HG03469 (cell line): Measurements from ENCODE around the gene CATSPERD.
"Not testable (repeated sequence)": the region's sequence is repeated elsewhere in the genome, so short reads cannot be mapped to it uniquely, and the experiment has no call there.

Source experiments
- ATAC-seq: cut with Tn5 transposase; IDR thresholded peaks from one replicate; pipeline ENCODE4 v1.9.1; 2021; ENCODE audit warnings: mild to moderate bottlenecking, moderate library complexity, moderate number of reproducible peaks; ENCODE audit not compliant: unreplicated experiment

Gene CATSPERD

GRCh38 chr19:5727453-5728050, 7.1 kb downstream of the CATSPERD start:
- ATAC-seq = no peak

DNA sequence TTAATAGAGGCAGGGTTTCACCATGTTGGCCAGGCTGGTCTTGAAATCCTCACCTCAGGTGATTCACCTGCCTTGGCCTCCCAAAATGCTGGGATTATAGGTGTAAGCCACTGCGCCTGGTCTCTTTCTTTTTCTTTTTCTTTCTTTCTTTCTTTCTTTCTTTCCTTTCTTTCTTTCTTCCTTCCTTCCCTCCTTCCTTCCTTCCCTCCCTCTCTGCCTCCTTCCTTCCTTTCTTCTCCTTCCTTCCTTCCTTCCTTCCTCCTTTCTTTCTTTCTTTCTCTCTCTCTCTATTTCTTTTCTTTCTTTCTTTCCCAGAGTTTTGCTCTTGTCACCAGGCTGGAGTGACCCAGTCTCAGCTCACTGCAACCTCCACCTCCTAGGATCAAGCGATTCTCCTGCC, 12.7 kb downstream of the CATSPERD start:
- ATAC-seq = not testable (repeated sequence)

DNA sequence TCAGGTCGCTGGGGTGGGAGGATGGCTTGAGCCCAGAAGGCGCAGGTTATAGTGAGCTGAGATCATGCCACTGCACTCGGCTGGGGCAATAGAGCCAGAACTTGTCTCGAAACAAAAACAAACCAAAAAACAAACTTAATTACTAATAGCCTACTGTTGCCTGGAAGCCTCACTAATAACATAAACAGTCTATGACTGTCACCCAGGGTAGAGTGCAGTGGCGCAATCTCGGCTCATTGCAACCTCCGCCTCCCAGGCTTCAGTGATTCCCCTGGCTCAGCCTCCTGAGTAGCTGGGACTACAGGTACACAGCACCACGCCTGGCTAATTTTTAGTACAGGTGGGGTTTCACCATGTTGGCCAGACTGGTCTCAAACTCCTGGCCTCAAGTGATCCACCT, 18.0 kb downstream of the CATSPERD start:
- no peak for ATAC-seq

DNA sequence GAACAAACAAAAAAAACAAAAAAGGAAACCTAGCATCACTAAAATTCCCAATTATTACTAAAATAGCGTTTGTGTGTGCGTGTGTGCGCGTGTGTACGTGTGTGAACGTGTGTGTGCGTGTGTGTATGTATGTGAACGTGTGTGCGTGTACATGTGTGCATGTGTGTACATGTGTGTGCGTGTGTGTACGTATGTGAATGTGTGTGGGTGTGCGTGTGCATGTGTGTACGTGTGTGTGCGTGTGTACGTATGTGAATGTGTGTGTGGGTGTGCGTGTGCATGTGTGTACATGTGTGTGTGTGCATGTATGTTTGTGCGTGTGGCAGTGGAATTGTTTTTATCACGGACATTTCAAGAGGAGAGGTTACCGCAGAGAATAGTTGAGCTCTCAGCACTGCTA, 21.6 kb downstream of the CATSPERD start:
- ATAC-seq = no peak

DNA sequence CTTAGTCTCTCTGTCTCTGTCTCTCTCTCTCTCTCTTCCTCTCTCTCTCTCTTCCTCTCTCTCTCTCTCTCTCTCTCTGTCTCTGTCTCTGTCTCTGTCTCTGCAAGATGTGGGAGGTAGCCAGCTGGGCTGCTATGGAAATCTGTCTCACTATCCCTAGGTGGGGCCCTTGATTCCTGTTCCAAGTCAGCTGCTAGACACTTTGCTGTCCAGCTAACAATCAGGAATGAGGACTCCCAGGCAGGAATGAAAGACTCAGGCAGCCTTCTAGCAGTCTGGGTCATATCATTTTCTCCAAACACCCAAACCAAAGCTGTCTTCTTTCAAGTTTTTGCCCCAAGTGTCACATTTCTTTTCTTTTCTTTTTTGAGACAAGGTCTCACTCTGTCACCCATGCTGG, 23.2 kb downstream of the CATSPERD start:
- no peak for ATAC-seq

- not testable (repeated sequence) for ATAC-seq
Measured at GRCh38 chr19:5744999-5745398, 24.6 kb downstream of the CATSPERD start.

- not testable (repeated sequence) for ATAC-seq
Measured at GRCh38 chr19:5748920-5749319, 28.5 kb downstream of the CATSPERD start.

GRCh38 chr19:5749505-5749904, 29.1 kb downstream of the CATSPERD start:
- no peak for ATAC-seq

DNA sequence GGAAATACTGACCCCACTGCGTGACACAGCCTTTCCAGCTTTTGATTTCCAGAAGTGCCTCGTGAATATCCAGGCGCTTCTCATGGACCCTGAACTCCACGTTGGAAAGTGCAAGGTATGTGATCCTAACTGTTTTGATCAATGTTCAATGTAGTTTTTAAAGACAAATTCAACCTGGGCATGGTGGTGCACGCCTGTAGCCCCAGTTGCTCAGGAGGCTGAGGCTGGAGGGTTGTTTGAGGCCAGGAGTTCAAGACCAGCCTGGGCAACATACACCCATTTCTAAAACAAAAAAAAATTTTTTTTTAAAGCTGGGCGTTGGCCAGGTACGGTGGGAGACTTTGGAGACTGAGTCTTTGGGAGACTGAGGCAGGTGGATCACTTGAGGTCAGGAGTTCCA, 31.3 kb downstream of the CATSPERD start:
- ATAC-seq = no peak

- no peak for ATAC-seq
Measured at GRCh38 chr19:5753743-5754142, 33.3 kb downstream of the CATSPERD start.

- no peak for ATAC-seq
Measured at GRCh38 chr19:5762608-5763217, 42.3 kb downstream of the CATSPERD start.

DNA sequence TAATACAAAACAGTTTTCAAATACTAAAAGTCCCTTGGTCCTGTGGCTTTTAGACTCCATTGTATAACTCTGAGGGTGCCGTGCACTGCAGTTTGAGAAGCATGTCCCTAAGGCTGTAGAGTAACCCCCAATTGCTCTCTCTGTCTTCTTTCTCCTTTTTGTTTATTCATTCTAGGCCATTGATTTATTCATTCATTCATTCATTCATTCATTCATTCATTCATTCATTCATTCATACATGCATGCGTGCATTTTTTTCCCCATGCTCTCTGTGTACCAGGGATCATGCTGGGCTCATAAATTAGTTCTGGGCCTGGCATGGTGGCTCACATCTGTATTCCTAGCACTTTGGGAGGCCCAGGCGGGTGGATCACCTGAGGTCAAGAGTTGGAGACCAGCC, 44.8 kb downstream of the CATSPERD start:
- ATAC-seq = no peak

DNA sequence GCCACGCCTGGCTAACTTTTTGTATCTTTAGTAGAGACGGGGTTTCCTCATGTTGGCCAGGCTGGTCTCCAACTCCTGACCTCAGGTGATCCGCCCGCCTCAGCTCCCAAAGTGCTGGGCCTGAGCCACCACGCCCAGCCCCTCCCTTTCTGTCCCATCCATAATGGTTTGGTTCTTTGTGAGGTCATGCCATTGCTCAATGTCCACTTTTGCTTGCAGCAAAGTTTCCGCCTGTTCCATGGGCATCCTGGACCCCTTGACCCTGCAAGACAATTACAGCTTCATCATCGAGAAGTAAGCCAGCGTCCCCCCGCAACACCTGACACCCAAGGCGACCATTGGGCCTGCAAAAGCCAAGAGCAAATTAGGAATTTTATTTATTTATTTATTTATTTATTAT, 47.5 kb downstream of the CATSPERD start:
- ATAC-seq = no peak

GRCh38 chr19:5772416-5772815, 52.0 kb downstream of the CATSPERD start:
- ATAC-seq = no peak

GRCh38 chr19:5773276-5773675, 52.8 kb downstream of the CATSPERD start:
- no peak for ATAC-seq

GRCh38 chr19:5774921-5775320, 54.5 kb downstream of the CATSPERD start:
- no peak for ATAC-seq

DNA sequence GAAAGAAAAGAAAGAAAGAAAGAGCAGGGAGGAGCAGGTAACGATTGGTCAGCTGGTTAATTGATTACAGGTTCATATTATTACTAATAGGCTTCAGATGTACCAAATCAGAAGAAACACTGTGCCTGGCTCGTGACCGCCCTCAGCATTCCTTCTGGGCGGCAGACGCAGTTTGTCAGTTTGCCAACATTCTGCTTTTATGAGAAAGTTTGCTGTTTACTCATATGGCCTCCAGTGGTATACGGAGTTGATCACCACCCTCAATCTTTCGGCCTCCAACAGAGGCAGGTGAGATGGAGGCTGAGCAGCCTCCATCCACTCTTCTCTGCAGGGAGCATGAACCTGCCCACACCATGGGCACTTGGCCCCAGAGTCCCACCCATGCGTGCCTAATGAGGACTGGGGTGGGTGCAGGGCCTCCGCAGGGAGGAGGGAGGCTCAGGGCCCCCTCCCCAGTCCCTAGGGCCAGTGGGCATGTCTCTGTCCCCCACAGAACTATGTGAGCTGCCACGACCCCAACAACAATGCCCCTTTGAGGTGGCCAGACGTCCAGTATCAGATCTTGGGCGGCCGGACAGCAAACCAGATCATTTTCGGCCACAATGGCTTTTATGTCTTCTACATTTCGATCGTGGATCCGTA, 55.4 kb downstream of the CATSPERD start:
- no peak for ATAC-seq

DNA sequence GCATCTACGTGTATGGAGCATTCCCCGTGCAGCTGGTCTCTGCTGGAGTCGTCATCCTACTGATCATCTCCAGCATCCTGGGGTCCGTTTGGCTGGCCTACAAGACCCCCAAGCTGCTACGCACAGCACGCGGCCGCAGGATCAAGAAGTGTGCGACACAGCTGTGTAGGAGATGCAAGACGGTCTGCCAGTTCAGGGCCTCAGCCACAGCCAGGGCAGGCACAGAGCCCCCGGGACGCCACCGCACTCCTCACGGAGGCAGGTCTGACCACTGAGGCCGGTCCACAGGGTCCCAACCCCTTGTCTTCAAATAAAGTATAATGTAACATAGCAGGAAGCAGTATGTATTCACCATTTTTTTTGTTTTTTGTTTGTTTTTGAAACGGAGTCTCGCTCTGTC, 58.0 kb downstream of the CATSPERD start:
- ATAC-seq = no peak

- ATAC-seq = not testable (repeated sequence)
Measured at GRCh38 chr19:5780916-5781315, 60.5 kb downstream of the CATSPERD start.

GRCh38 chr19:5782322-5782721, 61.9 kb downstream of the CATSPERD start:
- ATAC-seq = no peak

DNA sequence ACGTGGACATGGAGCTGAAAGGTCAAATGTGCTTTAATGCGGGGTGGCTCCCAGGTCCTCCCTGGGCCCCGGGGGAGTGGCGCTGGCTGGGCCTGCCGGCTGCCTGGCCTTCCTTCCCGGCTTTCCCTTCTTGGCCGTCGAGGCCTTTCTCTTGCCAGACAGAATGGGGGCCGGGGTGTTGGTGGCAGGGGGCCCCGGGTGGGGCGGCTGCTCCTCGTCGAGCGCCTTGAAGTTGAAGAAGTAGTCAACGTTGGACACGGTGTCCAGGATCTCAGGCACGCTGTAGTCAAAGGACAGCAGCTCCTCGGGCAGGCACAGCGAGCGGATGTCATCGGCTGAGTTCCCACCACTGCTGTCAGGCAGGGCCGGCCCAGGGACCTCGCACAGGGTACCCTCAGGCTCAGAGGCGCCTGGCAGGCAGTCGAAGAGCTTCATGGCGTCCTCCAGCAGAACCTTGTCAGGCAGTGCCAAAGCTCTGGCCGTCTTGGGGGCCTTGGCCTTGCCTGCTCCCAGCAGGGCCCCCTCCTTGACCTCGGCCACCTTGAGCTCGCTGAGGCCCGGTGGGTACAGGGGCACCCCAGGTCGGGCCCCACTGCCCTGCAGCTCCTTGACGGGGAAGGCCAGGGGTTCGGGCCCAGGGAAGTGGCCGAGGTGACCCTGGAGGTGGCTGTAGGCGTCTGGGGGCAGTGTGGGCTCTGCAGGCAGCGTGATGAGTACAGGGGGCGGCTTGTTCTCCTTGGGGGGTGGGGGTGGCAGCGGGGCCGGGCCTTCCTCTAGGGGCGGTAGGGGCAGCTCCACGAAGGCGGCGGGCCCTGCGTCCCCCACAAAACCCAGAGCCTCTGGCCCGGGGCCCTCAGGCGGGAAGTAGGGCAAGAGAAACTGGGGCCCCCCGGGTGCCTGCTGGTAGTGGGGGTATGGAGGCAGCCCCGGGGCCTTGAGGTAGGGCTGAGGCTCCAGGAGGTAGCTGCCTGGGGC, 62.8 kb downstream of the CATSPERD start:
- ATAC-seq = no peak
